Retina (tissue), 1 donor: ENCODE data around the gene FBXL3.
"Not testable (repeated sequence)": the region's sequence is repeated elsewhere in the genome, so short reads cannot be mapped to it uniquely, and the experiment has no call there.

Source experiments
- DNase-seq: peaks from one replicate; pipeline ENCODE4 v3.0.0-alpha.2; 2016

The FBXL3 gene

DNA sequence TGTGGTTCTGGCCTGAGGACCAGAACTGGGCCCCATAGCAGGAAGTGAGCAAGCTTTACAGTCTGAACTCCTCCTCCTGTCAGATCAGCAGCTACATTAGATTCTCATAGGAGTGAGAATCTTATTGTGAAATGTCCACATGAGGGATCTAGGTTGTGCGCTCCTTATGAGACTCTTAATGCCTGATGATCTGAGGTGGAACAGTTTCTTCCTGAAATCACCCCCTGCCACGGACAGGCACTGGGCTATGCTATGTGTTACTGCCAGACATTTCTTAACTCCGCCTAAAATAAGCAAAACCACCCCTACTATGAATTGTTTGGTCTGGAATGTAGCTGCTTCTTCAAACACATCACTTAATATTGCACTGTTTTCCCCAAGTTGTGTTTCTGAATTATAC lies 4.6 kb downstream of the FBXL3 start:
- DNase-seq: no peak

DNA sequence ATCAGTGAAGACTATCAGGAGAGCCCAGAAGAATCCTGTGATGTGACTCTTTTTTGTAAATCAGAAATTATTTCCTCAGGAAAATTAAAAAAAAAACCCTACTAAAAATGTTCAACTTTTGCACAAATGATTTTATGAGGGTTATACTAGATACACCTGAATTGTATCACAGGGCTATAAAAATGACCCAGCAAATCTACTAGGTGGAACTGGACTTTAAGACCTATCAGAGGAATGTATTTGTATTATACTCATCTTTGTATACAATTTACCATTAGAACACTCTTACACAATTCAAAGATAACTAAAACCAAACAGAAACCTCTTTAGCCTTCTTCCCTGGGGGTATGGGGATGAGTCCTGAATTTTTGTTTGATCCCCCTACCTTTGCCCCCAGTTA lies 7.2 kb downstream of the FBXL3 start:
- no peak for DNase-seq

DNA sequence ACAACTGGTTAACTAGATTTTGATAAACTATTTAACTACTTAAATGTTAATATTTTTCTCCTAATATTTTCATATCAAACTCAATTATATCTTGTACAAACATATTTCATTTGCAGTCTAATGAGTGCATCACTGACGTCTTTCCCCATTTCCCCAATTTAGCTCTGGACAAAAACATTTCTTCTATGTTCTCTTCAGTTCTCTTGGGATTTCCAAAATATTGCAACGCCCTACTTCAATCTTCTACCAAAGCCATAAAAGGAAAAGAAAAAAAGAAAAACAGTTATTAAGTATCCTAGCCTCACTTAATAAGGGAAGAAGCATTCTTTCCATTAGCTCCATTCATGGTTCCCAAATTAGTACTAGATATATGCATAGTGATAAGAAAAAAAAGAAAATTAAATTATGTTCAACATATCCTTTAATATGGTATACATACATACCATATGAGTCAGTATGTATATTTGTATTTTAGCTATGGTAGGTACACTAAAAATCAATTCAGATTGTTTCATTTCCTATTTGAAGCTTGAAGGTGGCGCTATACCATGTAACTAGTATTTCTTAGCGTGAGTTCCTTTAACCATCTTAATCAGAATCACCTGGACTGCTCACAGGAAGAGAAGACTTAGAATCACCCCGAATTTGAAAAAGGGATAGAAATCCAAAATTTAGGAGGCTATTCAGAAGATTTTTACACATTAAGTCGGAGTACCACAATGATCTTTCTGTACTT lies 9.9 kb downstream of the FBXL3 start:
- no peak for DNase-seq

DNA sequence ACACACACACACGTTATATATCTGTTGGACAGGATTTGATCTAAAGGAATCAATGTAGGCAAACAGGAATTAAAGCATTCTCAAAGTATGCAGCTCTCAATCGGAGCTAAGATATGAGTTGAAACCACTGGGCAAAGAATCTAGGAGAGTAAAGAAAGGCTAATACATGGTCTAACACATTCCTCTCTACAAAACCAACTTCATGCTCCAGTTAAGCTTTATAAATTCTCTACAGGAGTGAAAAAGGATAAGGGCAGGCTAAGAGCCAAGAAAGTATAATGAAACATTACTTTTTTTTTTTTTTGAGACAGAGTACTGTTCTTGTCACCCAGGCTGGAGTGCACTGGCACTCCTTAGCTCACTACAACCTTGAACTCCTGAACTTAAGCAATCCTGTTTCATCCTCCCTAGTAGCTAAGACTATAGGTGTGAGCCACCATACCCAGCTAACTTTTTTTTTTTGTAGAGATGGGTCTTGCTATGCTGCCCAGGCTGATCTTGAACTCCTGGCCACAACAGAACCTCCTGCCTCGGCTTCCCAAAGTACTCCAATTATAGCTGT lies 10.6 kb downstream of the FBXL3 start:
- no peak for DNase-seq

DNA sequence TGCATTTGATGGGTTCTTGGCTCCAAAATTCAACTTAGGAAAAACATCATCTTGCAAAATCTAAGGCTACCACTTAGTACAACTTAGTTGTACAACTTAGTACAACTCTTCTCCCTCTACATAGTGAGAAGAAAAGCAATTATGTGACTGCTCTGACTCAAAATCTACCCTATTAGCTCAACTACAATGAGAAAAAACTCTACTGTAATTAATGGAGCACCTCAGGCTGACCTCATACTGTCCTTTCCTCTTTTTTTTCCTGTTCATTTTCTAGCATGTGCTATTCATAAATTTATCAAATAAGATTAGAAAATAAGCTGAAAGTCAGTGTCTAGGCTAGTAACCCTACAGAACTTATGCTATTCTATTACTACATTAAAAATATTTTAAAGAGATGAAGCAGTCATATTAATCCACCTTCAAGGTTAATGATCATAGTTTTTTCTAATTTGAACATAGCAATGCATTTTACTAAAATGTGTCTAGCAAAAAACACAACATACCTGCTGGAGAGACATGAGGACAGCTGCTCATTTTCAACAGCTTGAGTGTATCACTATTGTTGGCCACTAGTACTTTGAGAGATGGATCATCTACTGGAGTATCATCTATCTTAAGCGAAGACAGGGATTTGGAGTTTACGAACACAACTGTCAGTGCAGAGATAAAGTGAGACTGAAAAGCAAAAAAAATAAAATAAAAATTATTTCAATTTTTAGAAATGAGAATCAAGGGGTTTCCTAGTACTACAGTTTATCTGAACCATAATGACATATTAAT lies 11.9 kb downstream of the FBXL3 start:
- DNase-seq: no peak

DNA sequence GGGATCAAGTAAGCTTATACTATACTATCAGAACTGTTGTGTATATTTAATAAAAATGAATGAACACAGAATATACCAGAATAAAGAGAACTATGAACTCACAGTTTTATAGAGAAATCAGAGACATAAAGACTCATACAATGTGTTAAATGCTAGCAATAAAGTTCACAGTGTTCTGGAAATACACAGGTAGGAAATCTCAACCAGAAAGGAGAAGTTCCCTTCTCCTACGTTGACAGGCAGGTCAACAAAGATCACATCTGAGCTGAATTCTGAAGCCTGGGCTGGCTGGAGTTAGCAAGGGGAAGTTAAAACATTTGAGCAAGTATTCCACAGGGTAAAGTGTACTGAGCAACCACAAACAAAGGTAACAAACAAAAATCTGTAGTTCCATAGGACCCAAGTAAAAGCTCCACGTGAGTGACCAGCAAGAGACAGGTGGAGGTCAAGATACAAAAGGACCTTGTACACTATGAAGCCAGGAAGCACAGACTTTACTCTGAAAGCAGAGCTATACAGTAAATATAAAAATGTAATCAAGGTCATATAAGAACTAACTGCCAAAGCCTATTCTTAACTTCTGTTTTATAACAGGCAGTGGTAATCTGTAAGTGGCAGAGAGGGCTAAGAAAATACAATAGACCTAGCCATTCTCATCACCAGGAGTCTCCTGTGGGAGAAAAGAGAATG lies 13.0 kb downstream of the FBXL3 start:
- no peak for DNase-seq

DNA sequence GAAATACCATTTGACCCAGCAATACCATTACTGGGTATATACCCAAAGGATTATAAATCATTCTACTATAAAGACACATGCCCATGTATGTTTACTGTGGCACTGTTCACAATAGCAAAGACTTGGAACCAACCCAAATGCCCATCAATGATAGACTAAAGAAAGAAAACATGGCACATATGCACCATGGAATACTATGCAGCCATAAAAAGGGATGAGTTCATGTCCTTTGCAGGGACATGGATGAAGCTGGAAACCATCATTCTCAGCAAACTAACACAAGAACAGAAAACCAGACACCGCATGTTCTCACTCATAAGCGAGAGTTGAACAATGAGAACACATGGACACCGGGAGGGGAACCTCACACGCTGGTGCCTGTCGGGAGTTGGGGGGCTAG lies 17.2 kb downstream of the FBXL3 start:
- DNase-seq: not testable (repeated sequence)

DNA sequence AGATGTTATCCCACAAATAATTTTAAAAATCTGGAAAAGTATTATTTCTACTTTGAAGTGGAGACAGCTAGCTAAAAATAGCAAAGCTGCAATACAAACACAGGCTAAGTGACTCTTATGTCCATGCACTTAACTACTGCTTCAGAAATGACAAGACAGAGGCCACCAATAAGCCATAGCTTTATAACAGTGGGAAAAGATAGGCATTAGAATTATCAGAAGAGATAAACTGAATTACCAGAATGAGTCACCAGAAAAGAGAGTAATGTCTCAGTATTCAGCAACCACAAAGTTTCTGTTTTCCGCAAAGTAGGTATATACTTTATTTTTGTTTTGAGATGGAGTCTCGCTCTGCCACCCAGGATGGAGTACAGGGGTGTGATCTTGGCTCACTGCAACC lies 17.9 kb downstream of the FBXL3 start:
- DNase-seq: no peak

DNA sequence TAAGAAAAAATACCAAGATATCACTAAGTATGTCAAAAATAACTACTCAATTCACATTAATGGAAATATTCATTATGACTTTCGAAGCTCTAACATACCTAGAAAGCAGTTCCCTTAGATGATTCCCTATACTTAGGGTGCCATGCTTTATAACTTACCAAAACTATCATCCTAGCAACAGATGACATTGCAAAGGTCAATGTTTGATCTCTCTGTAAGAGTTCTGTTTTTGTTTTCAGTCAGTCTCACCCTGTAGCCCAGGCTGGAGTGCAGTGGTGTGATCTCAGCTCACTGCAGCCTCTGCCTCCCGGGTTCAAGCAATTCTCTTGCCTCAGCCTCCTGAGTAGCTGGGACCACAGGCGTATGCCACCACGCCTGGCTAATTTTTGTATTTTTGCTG lies 18.6 kb downstream of the FBXL3 start:
- DNase-seq: not testable (repeated sequence)

DNA sequence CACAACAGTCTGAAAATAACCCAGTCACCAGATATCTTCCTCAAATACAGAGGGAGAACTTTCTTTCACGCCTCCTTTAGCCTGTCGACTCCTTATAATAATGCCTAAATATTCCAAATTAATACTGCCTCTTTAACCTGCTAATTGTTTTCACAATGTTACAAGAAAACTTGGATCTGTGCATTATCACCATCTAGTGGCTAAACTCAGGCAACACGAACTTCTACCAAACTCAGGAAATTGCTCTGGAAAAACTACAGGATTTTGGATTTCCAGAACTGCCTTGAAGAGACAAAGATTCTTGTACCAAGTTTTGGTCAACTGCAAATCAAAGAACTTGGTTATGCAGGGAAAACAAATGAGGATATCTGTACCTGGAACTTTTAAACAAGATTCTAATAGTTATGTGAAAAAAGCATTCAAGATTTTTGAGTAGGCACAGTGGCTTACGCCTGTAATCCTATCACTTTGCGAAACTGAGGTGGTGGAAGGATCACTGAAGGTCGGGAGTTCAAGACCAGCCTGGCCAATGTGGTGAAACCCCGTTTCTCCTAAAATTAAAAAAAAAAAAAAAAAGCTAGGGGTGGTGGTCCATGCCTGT lies 24.3 kb downstream of the FBXL3 start:
- DNase-seq: no peak

DNA sequence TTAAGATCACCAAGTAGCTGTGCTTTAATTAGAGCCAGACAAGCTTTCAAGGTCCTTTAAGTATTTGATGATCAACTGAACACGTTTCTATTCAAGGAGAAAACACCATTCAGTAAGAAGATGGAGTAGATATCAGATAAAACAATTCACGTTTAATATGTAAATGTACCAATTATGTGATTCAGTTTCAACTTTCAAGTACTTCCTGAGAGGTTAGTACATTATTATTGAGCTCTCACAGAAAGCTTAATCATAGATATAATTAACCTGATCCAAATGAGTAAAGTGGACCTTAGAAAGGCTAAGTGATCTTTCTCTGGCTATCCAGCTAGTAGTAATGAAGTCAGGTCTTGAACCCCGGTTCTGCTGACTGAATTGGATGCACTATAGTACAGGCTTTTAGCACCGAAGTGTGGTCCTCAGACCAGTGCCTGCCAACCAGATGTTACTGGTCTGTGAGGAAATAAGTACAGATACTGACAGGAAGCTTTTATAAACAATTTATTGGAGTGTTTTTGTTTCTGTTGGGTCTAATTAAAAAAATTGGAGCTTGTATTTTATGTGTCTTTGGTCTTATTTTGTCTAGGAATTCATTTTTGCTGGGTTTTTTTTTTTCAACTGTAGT lies 24.9 kb downstream of the FBXL3 start:
- DNase-seq: no peak

DNA sequence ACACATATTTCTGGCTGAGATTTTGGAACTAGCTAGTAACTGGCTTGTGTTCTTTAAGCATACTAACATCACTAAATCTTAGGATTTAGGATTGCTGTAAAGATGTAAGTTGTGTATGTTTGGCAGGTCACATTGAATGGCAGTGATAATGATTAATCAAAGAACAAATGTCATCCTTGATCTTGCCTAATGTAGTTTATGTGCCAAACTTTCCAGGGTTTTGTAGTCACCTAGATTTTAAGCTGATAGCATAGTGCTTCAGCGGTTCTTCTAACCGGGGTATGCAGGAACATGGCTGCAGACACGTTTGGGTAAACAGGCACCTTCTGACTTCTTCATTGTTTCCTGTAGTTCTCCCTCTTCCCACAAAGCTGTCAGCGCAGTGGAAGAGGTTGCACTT lies 25.4 kb downstream of the FBXL3 start:
- DNase-seq: no peak

DNA sequence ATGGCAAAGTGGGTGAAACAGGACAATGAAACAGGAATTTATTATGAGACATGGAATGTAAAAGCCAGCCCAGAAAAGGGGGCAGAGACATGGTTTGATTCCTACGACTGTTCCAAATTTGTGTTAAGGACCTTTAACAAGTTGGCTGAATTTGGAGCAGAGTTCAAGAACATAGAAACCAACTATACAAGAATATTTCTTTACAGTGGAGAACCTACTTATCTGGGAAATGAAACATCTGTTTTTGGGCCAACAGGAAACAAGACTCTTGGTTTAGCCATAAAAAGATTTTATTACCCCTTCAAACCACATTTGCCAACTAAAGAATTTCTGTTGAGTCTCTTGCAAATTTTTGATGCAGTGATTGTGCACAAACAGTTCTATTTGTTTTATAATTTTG lies 26.5 kb downstream of the FBXL3 start:
- DNase-seq: no peak

DNA sequence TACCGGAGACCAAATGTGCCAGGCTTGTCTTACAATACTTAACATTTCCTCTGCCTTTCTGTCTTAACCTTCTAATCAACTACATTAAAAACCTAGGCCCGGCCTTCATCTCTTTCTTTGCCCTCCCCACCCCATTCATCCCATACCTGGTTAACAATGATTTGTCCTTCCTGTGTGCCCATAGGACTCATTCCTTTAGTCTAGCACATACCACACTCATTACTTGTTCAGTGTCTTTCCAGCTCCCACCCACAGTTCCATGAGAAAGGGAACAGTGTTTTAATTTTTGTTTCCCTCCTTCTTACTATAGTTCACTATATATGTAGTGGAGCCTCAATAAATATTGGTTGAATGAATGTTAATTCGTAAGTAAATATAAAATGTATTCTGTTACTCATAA lies 32.7 kb downstream of the FBXL3 start:
- DNase-seq: no peak

DNA sequence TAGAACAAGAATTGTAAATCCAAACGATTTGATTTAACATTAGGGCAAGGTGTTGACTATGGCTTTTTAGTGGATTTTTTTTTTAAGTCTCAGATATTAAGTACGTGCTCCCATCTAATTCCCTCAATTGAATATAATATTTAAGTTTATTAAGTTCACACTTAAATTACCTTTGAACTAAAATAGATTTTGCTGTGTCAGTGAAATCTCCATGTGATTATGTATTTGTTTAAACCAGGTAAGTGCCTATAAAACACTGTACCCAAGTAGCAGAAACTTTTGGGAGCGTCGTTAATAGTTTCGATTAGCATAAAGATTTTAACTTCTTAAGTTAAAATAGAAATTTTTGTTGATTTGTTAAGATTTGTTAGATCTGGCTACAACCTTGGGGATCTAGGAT lies 33.5 kb downstream of the FBXL3 start:
- DNase-seq: no peak

DNA sequence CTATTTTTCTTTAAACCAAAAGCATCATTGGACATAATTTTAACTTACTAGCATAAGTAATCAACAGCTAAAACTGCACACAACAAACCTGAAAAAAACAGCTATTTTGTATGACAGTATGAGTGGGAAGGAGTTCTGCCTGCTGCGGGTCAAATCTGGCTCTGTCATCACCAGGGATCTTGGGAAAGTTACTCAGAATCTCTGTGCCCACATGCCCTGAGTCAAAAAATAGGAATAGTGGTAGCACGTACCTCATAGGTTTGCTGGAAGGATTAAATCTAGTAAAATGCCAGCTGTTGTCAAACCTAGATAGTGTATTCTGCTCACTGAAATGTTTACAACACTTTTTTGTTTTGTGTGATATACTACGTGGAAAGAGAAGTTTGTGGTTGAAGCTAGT lies 33.9 kb downstream of the FBXL3 start:
- DNase-seq: no peak

DNA sequence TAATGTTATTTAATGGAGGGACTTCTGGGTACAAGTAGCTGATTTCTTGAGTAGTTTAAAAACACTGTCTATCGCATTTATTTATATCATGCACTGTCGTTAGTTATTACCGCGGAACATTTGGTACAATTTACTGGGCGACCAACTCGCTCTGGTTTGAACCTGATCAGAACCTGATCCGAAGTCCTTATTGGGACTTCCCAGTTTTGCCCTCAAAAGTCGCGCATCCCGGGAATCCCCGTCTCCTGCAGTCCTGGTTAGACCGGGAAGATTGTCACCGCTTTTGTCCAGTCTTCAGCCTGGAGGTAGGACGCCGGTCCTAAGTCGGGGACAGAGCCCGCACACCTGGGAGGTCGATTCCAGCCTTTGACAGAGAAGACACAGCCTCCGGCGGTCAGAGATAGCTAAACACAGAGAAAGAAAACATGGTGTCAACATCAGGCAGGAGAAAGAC lies 34.4 kb downstream of the FBXL3 start:
- no peak for DNase-seq

DNA sequence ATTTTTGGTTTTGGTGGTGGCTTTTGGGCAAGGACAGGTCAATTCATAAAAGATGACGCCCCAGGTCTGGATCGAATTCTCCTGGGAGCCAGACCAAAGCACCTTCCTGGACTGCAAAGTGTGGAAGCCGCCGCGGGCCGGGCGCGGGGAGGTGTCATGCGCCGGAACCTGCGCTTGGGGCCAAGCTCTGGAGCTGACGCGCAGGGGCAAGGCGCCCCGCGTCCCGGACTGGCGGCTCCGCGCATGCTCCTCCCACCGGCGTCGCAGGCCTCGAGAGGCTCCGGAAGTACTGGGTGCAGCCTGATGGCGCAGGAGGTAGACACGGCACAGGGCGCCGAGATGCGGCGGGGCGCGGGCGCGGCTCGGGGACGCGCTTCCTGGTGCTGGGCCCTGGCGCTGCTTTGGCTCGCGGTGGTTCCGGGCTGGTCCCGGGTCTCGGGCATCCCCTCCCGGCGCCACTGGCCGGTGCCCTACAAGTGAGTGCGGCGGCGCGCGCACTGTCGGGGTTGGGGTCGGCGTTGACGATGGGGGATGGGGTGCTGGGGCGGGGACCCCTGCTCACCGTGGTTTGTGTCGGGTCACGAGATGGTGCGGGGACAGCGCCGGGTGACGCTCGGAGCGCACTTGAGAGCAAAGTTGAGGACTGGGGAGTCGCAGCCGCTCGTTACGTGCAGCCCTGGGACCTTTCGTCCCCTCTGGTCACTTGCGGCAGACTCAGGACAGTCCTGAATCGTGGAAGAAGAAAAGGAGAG lies 35.0 kb downstream of the FBXL3 start, which contains the start of gene CLN5:
CLN5 (plus strand) TSS at position 286 of the 752 bp plus-strand sequence; CDS start at position 304, 18 bp downstream.
- DNase-seq: peak; percentile 94

DNA sequence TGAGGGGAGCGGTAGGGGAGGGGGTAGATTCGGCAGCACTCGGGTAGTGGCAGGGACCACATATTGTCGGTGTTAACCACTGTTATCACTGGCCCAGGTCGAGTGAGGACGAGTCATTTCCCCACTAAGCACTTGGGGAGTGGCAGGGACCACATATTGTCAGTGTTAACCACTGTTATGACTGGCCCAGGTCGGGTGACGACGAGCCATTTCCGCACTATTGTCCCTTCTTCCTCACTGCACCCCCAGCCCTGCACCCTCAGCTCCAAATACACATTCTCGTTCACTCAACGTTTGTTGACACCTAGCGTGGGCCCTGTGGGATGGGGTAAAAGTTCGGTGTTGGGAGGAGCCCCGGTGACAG lies 35.5 kb downstream of the FBXL3 start:
- no peak for DNase-seq

DNA sequence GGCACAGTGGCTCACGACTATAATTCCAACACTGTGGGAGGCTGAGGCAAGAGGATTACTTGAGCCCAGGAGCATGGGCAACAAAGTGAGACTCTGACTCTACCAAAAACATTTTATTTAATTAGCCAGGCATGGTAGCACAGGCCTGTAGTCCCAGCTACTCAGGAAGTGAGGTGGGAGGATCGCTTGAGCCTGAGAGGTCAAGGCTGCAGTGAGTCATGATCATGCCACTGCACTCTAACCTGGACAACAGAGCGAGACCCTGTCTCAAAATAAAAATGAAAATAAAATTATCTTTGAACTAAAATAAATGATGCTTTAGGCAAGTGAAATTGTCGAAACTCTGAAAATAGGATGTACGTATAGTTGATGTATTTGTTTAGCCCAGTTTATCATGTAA lies 43.3 kb downstream of the FBXL3 start:
- no peak for DNase-seq

DNA sequence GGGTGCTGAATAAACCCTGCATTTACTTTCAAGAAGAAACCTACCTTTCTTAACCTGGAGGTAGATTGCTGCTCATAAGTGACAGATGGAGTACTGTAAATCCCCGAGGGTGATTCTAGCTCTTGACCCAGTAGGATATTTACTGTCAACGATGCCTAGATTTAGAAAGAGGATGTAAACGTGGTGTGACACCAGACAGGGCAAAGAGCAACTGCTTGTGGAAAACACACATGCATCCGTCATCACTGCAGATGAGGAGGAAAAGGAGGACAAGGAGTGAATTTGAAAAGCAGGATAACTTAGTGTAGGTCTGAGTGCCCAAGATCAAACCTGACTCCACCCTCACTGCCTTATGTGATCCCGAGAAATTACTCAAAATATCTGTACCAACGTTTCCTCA lies 44.9 kb downstream of the FBXL3 start:
- DNase-seq: no peak
